Right cardiac atrium (tissue), 5 donors: ENCODE data around the gene BMP2. TPM values are rescaled to one million over a fixed set of nuclear protein-coding genes. Genes with fewer than 3 reads are reported as not detected.
A peak's percentile ranks its signal among the peaks of the same experiment; 100 is the strongest.

Source experiments
- ATAC-seq, 2 donors: fragments of 200-7000 bp; cut with Tn5 transposase; one replicate each; pipeline versions ENCODE4 v1.8.0 to v1.9.1; 2020; ENCODE audit warnings: moderate library complexity in 2 of 2, mild to moderate bottlenecking in 1 of 2
- DNase-seq, 3 donors: peaks; one replicate each; pipeline ENCODE4 v3.0.0-alpha.2; 2020
- H3K27ac ChIP-seq: one replicate; pipeline ENCODE4 v1.5.1; 2013; ENCODE audit warnings: mild to moderate bottlenecking, low read length, control low read depth, moderate library complexity
- H3K27me3 ChIP-seq: one replicate; pipeline ENCODE4 v1.6.1; 2013; ENCODE audit not compliant: control insufficient read depth, insufficient read depth
- H3K4me1 ChIP-seq: one replicate; pipeline ENCODE4 v1.6.1; 2013; ENCODE audit warnings: low read length; ENCODE audit not compliant: control insufficient read depth, insufficient read depth
- H3K4me3 ChIP-seq: one replicate; pipeline ENCODE4 v1.5.1; 2013; ENCODE audit warnings: low read length, control low read depth
- H3K9me3 ChIP-seq: one replicate; pipeline ENCODE4 v1.6.1; 2013; ENCODE audit warnings: low read length; ENCODE audit not compliant: control insufficient read depth
- WGBS: extraction: QIAGEN DNeasy Blood & Tissue Kit; methylation state at CpG from one replicate; pipeline ENCODE4 v1.1.7; 2013; 5-methylcytosine and 5-hydroxymethylcytosine counted together
- intact Hi-C, 4 donors: fragments of 100-400 bp; cut with DNase I; formaldehyde crosslinking; loops; one replicate each; pipeline versions ENCODE4 v1.11.0 to v1.14.0; 2022 to 2023
- polyA plus RNA-seq: library from polyadenylated mRNA; stranded (reverse); fragments of 200-250 nt; gene quantifications from one replicate; pipeline ENCODE4 v1.2.3, GENCODE V29; 2013
- total RNA-seq, 4 donors: library from RNA; stranded (reverse); fragmentation: NEBNext Ultra II Directional; extraction: Animal tissue kit (Norgen Biotek cat#: 25700); gene quantifications; one replicate each; pipeline ENCODE4 v1.2.1, GENCODE V29; 2021
- donor health status: healthy with polysubstance abuse.
- donor health status: DM: no; HTN: yes; CAD: no.
- donor health status: DM: no; HTN: no; CAD: no.
- donor health status: DM: no; HTN: yes; CAD: no; lungs with severe emphysema.
- donor health status: DM: yes; HTN: yes; CAD: no.

The BMP2 gene
- total and polyA plus RNA-seq, 5 donors = 1.5 to 2.7 (median 2.2) TPM

GRCh38 chr20:6806275-6806674 is 38.8 kb downstream of the BMP2 start:
- Histone ChIP-seq H3K4me1 (no peaks in the 10 kb centered on the region), H3K27ac (no peak overlapping the region), H3K4me3 (no peak overlapping the region), H3K9me3 (no peaks in the 10 kb centered on the region), H3K27me3 (no peaks in the 10 kb centered on the region)
- 87% methylated on average over 1 of the region's 1 CpG for WGBS
- intact Hi-C loops = no loop called here
- ATAC-seq (no peak), DNase-seq (no peak)

GRCh38 chr20:6811262-6812035 is 44.0 kb downstream of the BMP2 start:
- H3K4me1 ChIP-seq = no peaks in the 10 kb centered on the region
- intact Hi-C loops = loop anchor here in 1 of 4 donors (10.0 kb wide), 1 partner anchor 227 kb away; no protein-coding TSS in a partner anchor
- WGBS = 42% methylated on average over 6 of the region's 6 CpGs
- no peak overlapping the region for H3K27ac ChIP-seq
- no peaks in the 10 kb centered on the region for H3K27me3 ChIP-seq
- H3K4me3 ChIP-seq = no peak overlapping the region
- DNase-seq (no peak), ATAC-seq (peak in 1 of 2 donors; percentile 51)
- no peaks in the 10 kb centered on the region for H3K9me3 ChIP-seq

- DNase-seq = no peak
- Histone ChIP-seq H3K27ac (no peak overlapping the region), H3K9me3 (no peaks in the 10 kb centered on the region), H3K4me3 (no peak overlapping the region), H3K4me1 (no peaks in the 10 kb centered on the region), H3K27me3 (no peaks in the 10 kb centered on the region)
- intact Hi-C loops = loop anchor here in 1 of 4 donors (10.0 kb wide), 1 partner anchor 228 kb away; no protein-coding TSS in a partner anchor
- ATAC-seq = no peak
- WGBS = 42% methylated on average over 6 of the region's 6 CpGs
Observed at GRCh38 chr20:6812530-6812929, 45.0 kb downstream of the BMP2 start.

GRCh38 chr20:6814945-6815344 is 47.5 kb downstream of the BMP2 start:
- 35% methylated on average over 4 of the region's 4 CpGs for WGBS
- no peak overlapping the region for H3K4me3 ChIP-seq
- intact Hi-C loops = loop anchor here in 1 of 4 donors (10.0 kb wide), 1 partner anchor 230 kb away; no protein-coding TSS in a partner anchor
- no peak for ATAC-seq
- no peaks in the 10 kb centered on the region for H3K27me3 ChIP-seq
- no peak for DNase-seq
- H3K27ac ChIP-seq = no peak overlapping the region
- no peaks in the 10 kb centered on the region for H3K4me1 ChIP-seq
- no peaks in the 10 kb centered on the region for H3K9me3 ChIP-seq

GRCh38 chr20:6818033-6818808 is 50.7 kb downstream of the BMP2 start:
- DNase-seq (no peak), ATAC-seq (no peak)
- Histone ChIP-seq H3K27me3 (no peaks in the 10 kb centered on the region), H3K4me3 (no peak overlapping the region), H3K4me1 (no peaks in the 10 kb centered on the region), H3K27ac (no peak overlapping the region), H3K9me3 (no peaks in the 10 kb centered on the region)
- WGBS = 56% methylated on average over 7 of the region's 7 CpGs
- intact Hi-C loops = loop anchor here in 1 of 4 donors (10.0 kb wide), 1 partner anchor 233 kb away; no protein-coding TSS in a partner anchor

GRCh38 chr20:6819599-6819998 is 52.1 kb downstream of the BMP2 start:
- DNase-seq (no peak), ATAC-seq (peak; percentile 40 to 64)
- H3K4me3 ChIP-seq = no peak overlapping the region
- H3K9me3 ChIP-seq = no peaks in the 10 kb centered on the region
- H3K27ac ChIP-seq = no peak overlapping the region
- H3K4me1 ChIP-seq = no peaks in the 10 kb centered on the region
- intact Hi-C loops = loop anchor here in 1 of 4 donors (10.0 kb wide), 1 partner anchor 235 kb away; no protein-coding TSS in a partner anchor
- 42% methylated on average over 2 of the region's 2 CpGs for WGBS
- no peaks in the 10 kb centered on the region for H3K27me3 ChIP-seq

- WGBS = 89% methylated on average over 5 of the region's 5 CpGs
- ATAC-seq (no peak), DNase-seq (no peak)
- H3K27me3 ChIP-seq = no peaks in the 10 kb centered on the region
- intact Hi-C loops = loop anchor here in 3 of 4 donors (5.0 to 10.0 kb wide), 3 partner anchors 60 to 1040 kb away; partner anchors contain the start of gene BMP2 (in 1 of the 3)
- H3K4me1 ChIP-seq = no peaks in the 10 kb centered on the region
- H3K9me3 ChIP-seq = no peaks in the 10 kb centered on the region
- no peak overlapping the region for H3K4me3 ChIP-seq
- H3K27ac ChIP-seq = no peak overlapping the region
Observed at GRCh38 chr20:6824401-6824800, 56.9 kb downstream of the BMP2 start.

- no peaks in the 10 kb centered on the region for H3K9me3 ChIP-seq
- H3K27me3 ChIP-seq = no peaks in the 10 kb centered on the region
- no peak for ATAC-seq
- WGBS = 88% methylated on average over 4 of the region's 4 CpGs
- H3K27ac ChIP-seq = no peak overlapping the region
- no peak for DNase-seq
- no peak overlapping the region for H3K4me3 ChIP-seq
- H3K4me1 ChIP-seq = no peaks in the 10 kb centered on the region
- intact Hi-C loops = loop anchor here in 3 of 4 donors (5.0 to 10.0 kb wide), 3 partner anchors 63 to 1037 kb away; partner anchors contain the start of gene BMP2 (in 1 of the 3)
Observed at GRCh38 chr20:6827472-6827871, 60.0 kb downstream of the BMP2 start.

GRCh38 chr20:6828794-6829423 is 61.4 kb downstream of the BMP2 start:
- 3% methylated on average over 1 of the region's 1 CpG for WGBS
- H3K4me1 ChIP-seq = no peaks in the 10 kb centered on the region
- ATAC-seq = peak; percentile 87 to 91
- DNase-seq = peak; percentile 53 to 68 (median 58)
- intact Hi-C loops = loop anchor here in 3 of 4 donors (5.0 to 10.0 kb wide), 3 partner anchors 64 to 1036 kb away; partner anchors contain the start of gene BMP2 (in 1 of the 3)
- no peaks in the 10 kb centered on the region for H3K9me3 ChIP-seq
- no peaks in the 10 kb centered on the region for H3K27me3 ChIP-seq
- H3K27ac ChIP-seq = no peak overlapping the region
- no peak overlapping the region for H3K4me3 ChIP-seq

GRCh38 chr20:6829510-6830116 is 62.1 kb downstream of the BMP2 start:
- DNase-seq (no peak), ATAC-seq (no peak)
- Histone ChIP-seq H3K27ac (no peak overlapping the region), H3K4me3 (no peak overlapping the region), H3K27me3 (no peaks in the 10 kb centered on the region), H3K9me3 (no peaks in the 10 kb centered on the region), H3K4me1 (no peaks in the 10 kb centered on the region)
- WGBS = 91% methylated on average over 1 of the region's 1 CpG
- intact Hi-C loops = loop anchor here in 3 of 4 donors (5.0 to 10.0 kb wide), 3 partner anchors 65 to 1035 kb away; partner anchors contain the start of gene BMP2 (in 1 of the 3)
